ENCODE data around the gene CLEC6A. TPM values are rescaled to one million over a fixed set of nuclear protein-coding genes. Genes with fewer than 3 reads are reported as not detected.
"Not testable (repeated sequence)": the region's sequence is repeated elsewhere in the genome, so short reads cannot be mapped to it uniquely, and the experiment has no call there.

CLEC6A gene
- total RNA-seq, 1 donor from 2014 or later = not detected

DNA sequence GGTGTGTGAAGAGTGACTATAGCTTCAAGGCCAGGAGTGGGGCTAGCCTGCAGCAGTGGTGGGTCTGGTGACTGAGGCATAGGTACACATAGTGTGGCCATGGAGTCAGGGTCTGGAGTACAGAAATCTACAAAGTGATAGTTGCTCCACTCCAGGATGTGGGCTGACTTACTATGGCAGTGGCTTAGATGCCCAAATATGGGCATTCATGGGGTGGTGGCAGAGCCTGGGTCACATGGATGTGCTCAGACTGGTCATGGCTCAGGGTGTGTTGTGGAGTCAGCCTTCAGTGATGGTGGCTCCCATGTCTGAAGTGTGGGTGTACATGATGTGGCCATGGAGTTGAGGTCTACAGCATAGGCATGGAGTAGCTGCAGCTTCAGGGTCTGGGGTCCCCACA is 27.3 kb downstream of the CLEC6A start:
- TF ChIP-seq CTCF (IDR thresholded peaks at IDR 0.05; ENCODE audit: unreplicated experiment) = no peak

GRCh38 chr12:8491646-8492530 is 36.1 kb downstream of the CLEC6A start:
- Mint-ChIP-seq H3K4me1 (no peaks in the 10 kb centered on the region), H3K9me3 (peaks cover 14% of the 10 kb centered on the region), H3K27ac (no peak overlapping the region), H3K36me3 (no peaks in the 10 kb centered on the region), H3K4me3 (no peak overlapping the region), H3K27me3 (ENCODE audit: low read depth) (no peaks in the 10 kb centered on the region)
- no peak for TF ChIP-seq CTCF (IDR thresholded peaks at IDR 0.05; ENCODE audit: unreplicated experiment)
- DNase-seq (ENCODE audit: low spot score in 2 of 2, unreplicated experiment in 2 of 2) = no peak

More for the DNA sequence above, 27.3 kb downstream of the CLEC6A start:
- Mint-ChIP-seq H3K27ac (no peak overlapping the region), H3K4me1 (peaks cover 9% of the 10 kb centered on the region), H3K4me3 (no peak overlapping the region), H3K27me3 (ENCODE audit: low read depth) (no peaks in the 10 kb centered on the region), H3K36me3 (peaks cover 2% of the 10 kb centered on the region), H3K9me3 (peaks cover 24% of the 10 kb centered on the region)
- DNase-seq (ENCODE audit: low spot score in 2 of 2, unreplicated experiment in 2 of 2) = no peak

DNA sequence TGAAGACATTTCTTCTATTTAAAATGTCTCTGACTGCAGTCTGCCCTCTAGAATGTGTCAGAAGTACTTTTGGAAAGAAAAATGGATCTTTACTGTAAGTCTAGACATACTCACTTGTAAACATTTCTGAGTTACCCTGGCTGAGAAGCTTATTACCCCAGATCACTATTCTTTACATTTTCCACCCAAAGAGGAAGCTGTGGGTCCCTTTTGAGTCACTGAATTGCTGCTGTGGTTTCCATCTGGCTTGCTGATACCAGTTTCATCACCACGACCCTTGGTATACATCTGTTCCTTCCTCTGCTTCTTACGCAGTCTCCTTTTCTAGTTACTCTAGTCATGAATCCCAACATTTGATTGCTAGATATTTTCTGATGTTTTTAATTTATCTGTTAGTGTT is 37.3 kb downstream of the CLEC6A start:
- H3K27me3 Mint-ChIP-seq (ENCODE audit: low read depth) = no peaks in the 10 kb centered on the region
- no peaks in the 10 kb centered on the region for H3K36me3 Mint-ChIP-seq
- H3K4me3 Mint-ChIP-seq = no peak overlapping the region
- no peak for DNase-seq (ENCODE audit: low spot score in 2 of 2, unreplicated experiment in 2 of 2)
- H3K9me3 Mint-ChIP-seq = peaks cover 9% of the 10 kb centered on the region
- no peak for TF ChIP-seq CTCF (IDR thresholded peaks at IDR 0.05; ENCODE audit: unreplicated experiment)
- no peaks in the 10 kb centered on the region for H3K4me1 Mint-ChIP-seq
- H3K27ac Mint-ChIP-seq = no peak overlapping the region

DNA sequence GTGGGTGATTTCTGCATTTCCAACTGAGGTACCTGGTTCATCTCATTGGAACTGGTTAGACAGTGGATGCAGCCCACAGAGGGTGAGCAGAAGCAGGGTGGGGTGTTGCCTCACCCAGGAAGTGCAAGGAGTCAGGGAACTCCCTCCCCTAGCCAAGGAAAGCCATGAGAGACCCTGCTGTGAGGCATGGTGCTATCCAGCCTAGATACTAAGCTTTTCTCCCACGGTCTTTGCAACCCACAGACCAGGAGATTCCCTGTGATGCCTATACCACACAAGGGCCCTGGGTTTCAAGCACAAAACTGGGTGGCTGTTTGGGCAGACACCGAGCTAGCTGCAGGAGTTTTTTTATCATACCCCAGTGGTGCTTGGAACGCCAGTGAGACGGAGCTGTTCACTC is 39.9 kb downstream of the CLEC6A start:
- not testable (repeated sequence) for H3K4me1 Mint-ChIP-seq; H3K27ac Mint-ChIP-seq; H3K4me3 Mint-ChIP-seq; H3K27me3 Mint-ChIP-seq (ENCODE audit: low read depth); H3K9me3 Mint-ChIP-seq; DNase-seq (ENCODE audit: low spot score in 2 of 2, unreplicated experiment in 2 of 2); H3K36me3 Mint-ChIP-seq

- H3K36me3 Mint-ChIP-seq; H3K27ac Mint-ChIP-seq; H3K9me3 Mint-ChIP-seq; H3K4me1 Mint-ChIP-seq; H3K4me3 Mint-ChIP-seq; H3K27me3 Mint-ChIP-seq (ENCODE audit: low read depth); DNase-seq (ENCODE audit: low spot score in 2 of 2, unreplicated experiment in 2 of 2): not testable (repeated sequence)
Measured at GRCh38 chr12:8496074-8496473, 40.3 kb downstream of the CLEC6A start.

- DNase-seq (ENCODE audit: low spot score in 2 of 2, unreplicated experiment in 2 of 2) = no peak
- peaks cover 2% of the 10 kb centered on the region for H3K4me1 Mint-ChIP-seq
- H3K36me3 Mint-ChIP-seq = no peaks in the 10 kb centered on the region
- no peak overlapping the region for H3K4me3 Mint-ChIP-seq
- no peaks in the 10 kb centered on the region for H3K9me3 Mint-ChIP-seq
- H3K27me3 Mint-ChIP-seq (ENCODE audit: low read depth) = no peaks in the 10 kb centered on the region
- TF ChIP-seq CTCF (IDR thresholded peaks at IDR 0.05; ENCODE audit: unreplicated experiment) = no peak
- no peak overlapping the region for H3K27ac Mint-ChIP-seq
Measured at GRCh38 chr12:8499616-8500015, 43.9 kb downstream of the CLEC6A start.
